Muscle of leg (tissue), 11 donors: Measurements from ENCODE around the gene COX19. TPM values are rescaled to one million over a fixed set of nuclear protein-coding genes. Genes with fewer than 3 reads are reported as not detected.

Source experiments
- DNase-seq: peaks from one replicate; pipeline ENCODE4 v3.0.0; 2013
- H3K27ac ChIP-seq: one replicate; pipeline ENCODE4 v1.5.1; 2013; ENCODE audit warnings: mild to moderate bottlenecking, low read length, control low read depth
- H3K27me3 ChIP-seq: one replicate; pipeline ENCODE4 v1.6.1; 2013; ENCODE audit warnings: low read length; ENCODE audit not compliant: control insufficient read depth, insufficient read depth
- H3K36me3 ChIP-seq: one replicate; pipeline ENCODE4 v1.6.1; 2013; ENCODE audit warnings: low read length; ENCODE audit not compliant: control insufficient read depth, insufficient read depth
- H3K4me1 ChIP-seq: one replicate; pipeline ENCODE4 v1.6.1; 2013; ENCODE audit warnings: low read length; ENCODE audit not compliant: control insufficient read depth, insufficient read depth
- H3K4me3 ChIP-seq: one replicate; pipeline ENCODE4 v1.5.1; 2013; ENCODE audit warnings: low read length, control low read depth
- H3K9me3 ChIP-seq: replicated peaks from 2 replicates; pipeline ENCODE4 v1.6.1; 2013; ENCODE audit warnings: low read depth, low read length; ENCODE audit not compliant: control insufficient read depth
- WGBS: methylation state at CpG from one replicate; pipeline ENCODE4 v1.1.5; 2013; ENCODE audit warnings: missing lambda C conversion rate; ENCODE audit not compliant: insufficient coverage; 5-methylcytosine and 5-hydroxymethylcytosine counted together
- polyA plus RNA-seq, 8 donors: library from polyadenylated mRNA; unstranded; fragments of 120-200 nt; gene quantifications; one replicate each; pipeline versions ENCODE4 v1.2.1 to v1.2.3, GENCODE V29; 2013; ENCODE audit warnings: inconsistent platforms in 1 of 8, low replicate concordance in 1 of 8; ENCODE audit not compliant: insufficient read length in 8 of 8, insufficient read depth in 1 of 8
- total RNA-seq: library from RNA; stranded (reverse); fragments of 120-200 nt; gene quantifications from one replicate; pipeline ENCODE4 v1.2.4, GENCODE V29; 2013

Gene COX19
- total and polyA plus RNA-seq, 9 donors: 8.9 to 12.4 (median 10.6) TPM

DNA sequence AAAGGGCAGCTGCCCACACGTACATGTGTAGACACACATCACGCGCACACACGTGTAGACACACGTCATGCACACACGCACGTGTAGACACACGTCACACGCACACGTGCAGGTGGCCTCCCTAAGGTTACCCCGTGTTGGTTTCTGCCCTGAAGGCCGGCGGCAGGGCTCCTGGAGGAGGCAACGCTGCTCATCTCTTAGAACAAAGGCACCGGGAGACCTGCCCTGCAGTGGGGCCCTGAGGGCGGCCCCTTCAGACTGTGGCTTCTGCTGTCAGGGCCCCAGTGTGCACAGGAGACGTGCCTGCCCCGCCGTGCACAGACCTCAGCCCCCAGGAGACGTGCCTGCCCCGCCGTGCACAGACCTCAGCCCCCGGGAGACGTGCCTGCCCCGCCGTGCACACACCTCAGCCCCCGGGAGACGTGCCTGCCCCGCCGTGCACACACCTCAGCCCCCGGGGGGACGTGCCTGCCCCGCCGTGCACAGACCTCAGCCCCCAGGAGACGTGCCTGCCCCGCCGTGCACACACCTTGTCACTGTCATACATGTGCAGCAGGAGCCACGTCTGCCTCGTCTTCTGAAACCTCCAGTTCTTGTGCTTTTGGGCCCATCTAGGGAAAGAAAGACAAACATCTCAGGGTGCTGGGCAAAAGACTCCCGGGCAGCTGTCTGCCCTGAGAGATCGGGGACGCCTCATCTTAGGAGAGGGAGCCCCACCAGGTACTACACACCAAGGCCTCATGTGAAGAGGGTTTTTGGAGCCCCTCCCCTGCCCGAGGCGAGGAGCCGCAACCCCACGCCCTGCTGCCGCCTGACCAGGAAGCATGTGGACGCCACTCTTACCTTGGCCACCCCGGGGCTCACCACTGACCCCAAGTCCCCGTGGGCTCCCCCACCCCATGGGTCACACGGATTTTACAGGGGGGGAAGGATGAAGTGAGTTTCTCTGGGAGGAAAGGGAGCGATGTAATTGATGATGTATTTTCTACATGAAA is 24.9 kb upstream of the COX19 start:
- H3K27ac ChIP-seq: no peak overlapping the region
- no peaks in the 10 kb centered on the region for H3K27me3 ChIP-seq
- WGBS: 78% methylated on average over 29 of the region's 52 CpGs
- peaks cover 40% of the 10 kb centered on the region for H3K36me3 ChIP-seq
- H3K4me1 ChIP-seq: peaks cover 16% of the 10 kb centered on the region
- no peak overlapping the region for H3K4me3 ChIP-seq
- DNase-seq: no peak
- H3K9me3 ChIP-seq: no peaks in the 10 kb centered on the region

GRCh38 chr7:999149-999879 is 24.0 kb upstream of the COX19 start:
- H3K4me3 ChIP-seq: no peak overlapping the region
- H3K36me3 ChIP-seq: peaks cover 40% of the 10 kb centered on the region
- H3K27ac ChIP-seq: no peak overlapping the region
- H3K9me3 ChIP-seq: no peaks in the 10 kb centered on the region
- WGBS: 78% methylated on average over 17 of the region's 28 CpGs
- no peak for DNase-seq
- H3K4me1 ChIP-seq: peaks cover 15% of the 10 kb centered on the region
- no peaks in the 10 kb centered on the region for H3K27me3 ChIP-seq

DNA sequence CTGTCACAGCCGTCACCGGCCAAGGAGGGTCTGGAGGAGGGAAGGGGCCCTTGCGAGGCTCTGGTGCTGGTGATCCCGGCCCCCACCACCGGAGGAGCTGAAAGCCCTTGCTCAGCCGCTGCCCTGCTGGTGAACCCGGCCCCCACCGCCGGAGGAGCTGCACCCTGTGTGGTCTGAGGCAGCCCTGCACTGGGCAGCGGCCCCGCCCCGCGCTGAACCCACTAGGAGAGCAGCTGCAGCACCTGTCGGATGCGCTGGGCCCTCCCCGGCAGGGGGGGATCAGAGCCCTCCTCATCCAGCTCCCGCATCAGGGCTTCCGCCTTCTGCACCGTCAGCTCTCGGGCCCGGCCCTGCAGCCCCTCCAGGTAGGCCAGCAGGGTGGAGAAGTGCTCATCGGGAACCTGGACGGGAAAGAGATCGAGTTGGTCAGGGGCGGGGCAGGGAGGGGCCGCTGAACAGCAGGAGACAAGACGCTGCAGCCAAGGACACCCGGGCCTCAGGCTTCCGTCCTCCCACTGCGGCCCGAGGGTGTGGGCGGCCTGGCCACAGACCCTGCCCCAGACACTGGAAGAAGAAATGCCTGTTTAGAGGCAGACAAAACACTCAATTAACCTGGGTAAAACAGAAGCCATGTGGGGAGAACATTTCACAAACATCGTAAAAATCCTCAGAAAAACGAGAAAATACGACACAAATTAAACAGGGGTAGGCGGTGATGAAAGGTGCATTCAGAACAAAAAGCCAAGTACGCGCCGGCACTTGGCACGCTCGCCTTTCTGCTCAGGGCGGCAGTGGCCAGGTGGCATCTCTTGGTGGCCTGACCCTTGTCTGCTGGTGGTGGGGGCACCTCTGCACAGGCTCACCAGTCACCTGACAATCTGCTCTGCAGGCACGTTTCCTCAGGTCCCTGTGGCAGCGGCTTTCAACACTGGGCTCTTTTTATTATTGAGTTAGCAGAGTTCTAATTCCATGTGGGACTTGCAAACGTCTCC is 22.4 kb upstream of the COX19 start:
- H3K9me3 ChIP-seq: no peaks in the 10 kb centered on the region
- H3K4me1 ChIP-seq: peaks cover 20% of the 10 kb centered on the region
- H3K36me3 ChIP-seq: peaks cover 40% of the 10 kb centered on the region
- no peak overlapping the region for H3K4me3 ChIP-seq
- DNase-seq: no peak
- H3K27ac ChIP-seq: no peak overlapping the region
- H3K27me3 ChIP-seq: no peaks in the 10 kb centered on the region
- WGBS: 60% methylated on average over 39 of the region's 45 CpGs

DNA sequence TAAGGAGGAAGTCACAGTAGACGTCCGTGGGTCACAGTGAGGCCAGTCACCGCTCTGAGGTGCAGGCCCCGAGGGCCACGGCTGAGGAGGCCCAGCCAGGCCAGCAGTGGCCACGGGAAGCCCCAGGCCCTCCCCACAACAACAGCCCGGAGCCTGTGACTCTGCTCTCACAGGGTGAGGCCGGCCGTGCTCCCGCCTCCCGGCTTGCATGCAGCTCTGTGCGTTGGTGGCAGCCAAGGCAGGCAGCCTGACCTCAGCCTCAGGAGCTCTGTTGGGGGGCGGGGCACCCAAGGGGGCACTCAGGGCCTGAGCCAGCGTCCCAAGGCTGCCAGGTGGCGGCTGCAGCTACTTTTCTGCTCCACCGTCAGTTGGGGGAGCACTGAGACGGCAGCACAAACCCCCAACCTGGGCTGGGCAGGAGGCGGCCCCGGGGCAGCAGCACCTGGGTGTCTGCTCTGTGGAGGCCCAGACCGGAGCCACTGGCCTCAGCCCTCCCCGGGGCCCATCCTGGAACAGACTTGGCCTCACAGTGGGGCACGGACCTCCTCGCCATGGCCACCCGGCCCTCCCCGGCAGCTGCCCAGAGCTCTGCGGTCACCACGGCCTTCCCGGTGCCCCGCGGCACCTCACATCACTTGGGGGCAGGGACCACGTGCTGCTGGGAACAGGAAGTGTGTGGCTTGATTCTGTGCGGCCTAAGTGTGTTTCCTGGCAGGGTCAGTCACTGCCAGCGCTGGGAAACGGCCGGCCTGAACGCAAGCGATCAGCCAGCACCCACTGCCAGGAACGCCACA is 20.9 kb upstream of the COX19 start:
- Histone ChIP-seq H3K27me3 (no peaks in the 10 kb centered on the region), H3K27ac (no peak overlapping the region), H3K36me3 (peaks cover 36% of the 10 kb centered on the region), H3K4me1 (peaks cover 34% of the 10 kb centered on the region), H3K9me3 (no peaks in the 10 kb centered on the region), H3K4me3 (no peak overlapping the region)
- DNase-seq: no peak
- 76% methylated on average over 37 of the region's 38 CpGs for WGBS

- WGBS: 78% methylated on average over 7 of the region's 14 CpGs
- Histone ChIP-seq H3K36me3 (peaks cover 30% of the 10 kb centered on the region), H3K4me1 (peaks cover 41% of the 10 kb centered on the region), H3K27ac (no peak overlapping the region), H3K9me3 (no peaks in the 10 kb centered on the region), H3K27me3 (no peaks in the 10 kb centered on the region), H3K4me3 (no peak overlapping the region)
- no peak for DNase-seq
Observed at GRCh38 chr7:995571-995970, 20.2 kb upstream of the COX19 start.

- no peak for DNase-seq
- Histone ChIP-seq H3K27me3 (no peaks in the 10 kb centered on the region), H3K36me3 (peaks cover 27% of the 10 kb centered on the region), H3K9me3 (no peaks in the 10 kb centered on the region), H3K4me3 (no peak overlapping the region), H3K4me1 (peaks cover 45% of the 10 kb centered on the region), H3K27ac (no peak overlapping the region)
- 56% methylated on average over 21 of the region's 28 CpGs for WGBS
Observed at GRCh38 chr7:994592-995308, 19.4 kb upstream of the COX19 start.

- Histone ChIP-seq H3K27ac (no peak overlapping the region), H3K4me1 (peaks cover 59% of the 10 kb centered on the region), H3K27me3 (peaks cover under 1% of the 10 kb centered on the region), H3K4me3 (no peak overlapping the region), H3K9me3 (no peaks in the 10 kb centered on the region), H3K36me3 (peaks cover 20% of the 10 kb centered on the region)
- WGBS: 10% methylated on average over 29 of the region's 34 CpGs
- peak; percentile 97 for DNase-seq
Observed at GRCh38 chr7:992709-993607, 17.6 kb upstream of the COX19 start.
